WTC11 (cell line): ENCODE results near the gene SND1. TPM values are rescaled to one million over a fixed set of nuclear protein-coding genes. Genes with fewer than 3 reads are reported as not detected.

Source experiments
- ATAC-seq: fragments of 200-7000 bp; cut with Tn5 transposase; 2 replicates; pipeline ENCODE4 v1.10.0; 2021; ENCODE audit warnings: mild to moderate bottlenecking, moderate library complexity
- CTCF ChIA-PET: fragments of 300-600 bp; sonication (Branson Sonifier 250); formaldehyde crosslinking; loops from one replicate; lab custom pipeline; 2021; ENCODE audit warnings: antibody characterized with exemption; lab: Charles Lee
- POLR2A ChIA-PET: fragments of 350-600 bp; sonication (Branson Sonifier 250); formaldehyde crosslinking; loops from one replicate; lab custom pipeline; 2021; ENCODE audit warnings: antibody characterized with exemption; lab: Charles Lee
- DNase-seq: peaks from one replicate; pipeline ENCODE4 v3.0.0; 2021; ENCODE audit warnings: low spot score
- H3K27ac Mint-ChIP-seq: 2 replicates; pipeline ENCODE4 v1.8.0; 2021; ENCODE audit warnings: mixed read lengths
- H3K27me3 Mint-ChIP-seq: 2 replicates; pipeline ENCODE4 v1.8.0; 2021; ENCODE audit warnings: low read depth, mild to moderate bottlenecking, moderate library complexity, mixed read lengths
- H3K36me3 Mint-ChIP-seq: 2 replicates; pipeline ENCODE4 v1.8.0; 2021; ENCODE audit warnings: mixed read lengths
- H3K4me1 Mint-ChIP-seq: 2 replicates; pipeline ENCODE4 v1.8.0; 2022; ENCODE audit warnings: mixed read lengths
- H3K4me3 Mint-ChIP-seq: 2 replicates; pipeline ENCODE4 v1.8.0; 2021; ENCODE audit warnings: mild to moderate bottlenecking, moderate library complexity, mixed read lengths
- H3K9me3 Mint-ChIP-seq: 2 replicates; pipeline ENCODE4 v1.8.0; 2021; ENCODE audit warnings: mixed read lengths
- AFF4 ChIP-seq: sonication (generic); formaldehyde crosslinking; IDR thresholded peaks from 2 replicates; pipeline ENCODE4 v1.8.1; 2023; ENCODE audit warnings: mild to moderate bottlenecking, missing genetic modification reagents, borderline replicate concordance
- ATF6 ChIP-seq: sonication (generic); formaldehyde crosslinking; IDR thresholded peaks from 2 replicates; pipeline ENCODE4 v1.8.1; 2023; ENCODE audit warnings: mild to moderate bottlenecking, missing genetic modification reagents
- E2F1 ChIP-seq: sonication (generic); formaldehyde crosslinking; IDR thresholded peaks from 2 replicates; pipeline ENCODE4 v1.8.0; 2022; ENCODE audit warnings: mild to moderate bottlenecking, missing genetic modification reagents
- ELF4 ChIP-seq: sonication (generic); formaldehyde crosslinking; IDR thresholded peaks from 2 replicates; pipeline ENCODE4 v1.8.1; 2022; ENCODE audit warnings: low read depth, mild to moderate bottlenecking, moderate library complexity, missing genetic modification reagents
- EMX1 ChIP-seq: fragments of 250-450 bp; sonication (Bioruptor Pico); IDR thresholded peaks from 2 replicates; pipeline ENCODE4 v1.8.0; 2021; ENCODE audit warnings: mild to moderate bottlenecking
- ERG ChIP-seq: fragments of 250-450 bp; sonication (Bioruptor Pico); IDR thresholded peaks from 2 replicates; pipeline ENCODE4 v1.8.0; 2021; ENCODE audit warnings: mild to moderate bottlenecking
- ETV6 ChIP-seq: sonication (generic); formaldehyde crosslinking; IDR thresholded peaks from 2 replicates; pipeline ENCODE4 v1.8.1; 2022; ENCODE audit warnings: mild to moderate bottlenecking, missing genetic modification reagents
- FOXJ3 ChIP-seq: sonication (generic); formaldehyde crosslinking; IDR thresholded peaks from 2 replicates; pipeline ENCODE4 v1.9.0; 2021; ENCODE audit warnings: missing genetic modification reagents, mild to moderate bottlenecking, borderline replicate concordance
- HMGA2 ChIP-seq: fragments of 250-450 bp; sonication (Bioruptor Pico); IDR thresholded peaks from 2 replicates; pipeline ENCODE4 v1.4.0; 2021; ENCODE audit warnings: mild to moderate bottlenecking, moderate library complexity
- IRF1 ChIP-seq: sonication (generic); formaldehyde crosslinking; IDR thresholded peaks from 2 replicates; pipeline ENCODE4 v1.8.0; 2023; ENCODE audit warnings: missing genetic modification reagents
- MYBL2 ChIP-seq: sonication (generic); formaldehyde crosslinking; IDR thresholded peaks from 2 replicates; pipeline ENCODE4 v1.8.1; 2023; ENCODE audit warnings: mild to moderate bottlenecking, moderate library complexity, missing genetic modification reagents
- NR1H2 ChIP-seq: sonication (generic); formaldehyde crosslinking; IDR thresholded peaks from 2 replicates; pipeline ENCODE4 v1.9.0; 2021; ENCODE audit warnings: mild to moderate bottlenecking, moderate library complexity, missing genetic modification reagents
- OVOL2 ChIP-seq: fragments of 250-450 bp; sonication (Bioruptor Pico); IDR thresholded peaks from 2 replicates; pipeline ENCODE4 v1.9.0; 2021; ENCODE audit warnings: mild to moderate bottlenecking, borderline replicate concordance
- PRDM15 ChIP-seq: sonication (generic); formaldehyde crosslinking; IDR thresholded peaks from 2 replicates; pipeline ENCODE4 v1.8.0; 2022; ENCODE audit warnings: missing genetic modification reagents
- SMAD4 ChIP-seq: sonication (generic); formaldehyde crosslinking; IDR thresholded peaks from 2 replicates; pipeline ENCODE4 v1.8.0; 2022; ENCODE audit warnings: mild to moderate bottlenecking, missing genetic modification reagents
- STAT6 ChIP-seq: sonication (generic); formaldehyde crosslinking; conservative IDR thresholded peaks from 2 replicates; pipeline ENCODE4 v1.8.1; 2023; ENCODE audit warnings: mild to moderate bottlenecking, low read depth, missing genetic modification reagents, moderate library complexity
- total RNA-seq: library from RNA; stranded (reverse); gene quantifications from 3 replicates; pipeline ENCODE4 v1.2.3, GENCODE V29; 2021

The SND1 gene
- total RNA-seq, 1 experiment from 2014 or later = 261 TPM

- TF ChIP-seq NR1H2 (no peak), OVOL2 (CRISPR knock-in tag) (no peak), MYBL2 (CRISPR knock-in tag) (no peak), FOXJ3 (no peak), HMGA2 (CRISPR knock-in tag) (no peak), ELF4 (CRISPR knock-in tag) (no peak), ERG (CRISPR knock-in tag) (no peak), EMX1 (CRISPR knock-in tag) (no peak), STAT6 (CRISPR knock-in tag) (no peak), AFF4 (CRISPR knock-in tag) (no peak), ATF6 (no peak)
- peaks cover 15% of the 10 kb centered on the region for H3K27me3 Mint-ChIP-seq
- no peaks in the 10 kb centered on the region for H3K36me3 Mint-ChIP-seq
- DNase-seq (no peak), ATAC-seq (no peak)
- no peaks in the 10 kb centered on the region for H3K9me3 Mint-ChIP-seq
- H3K4me3 Mint-ChIP-seq = no peak overlapping the region
- CTCF ChIA-PET = interaction anchor here (0.8 to 4.4 kb wide), 8 partner anchors 8 to 245 kb away, joined by 3 to 58 read pairs (median 6); no protein-coding TSS in a partner anchor
- H3K4me1 Mint-ChIP-seq = peaks cover 12% of the 10 kb centered on the region
- POLR2A ChIA-PET = no interaction called here
- H3K27ac Mint-ChIP-seq = no peak overlapping the region
Observed at GRCh38 chr7:128037081-128037480, 385.1 kb downstream of the SND1 start.

- CTCF ChIA-PET = interaction anchor here (0.5 to 4.4 kb wide), 9 partner anchors 18 to 245 kb away, joined by 3 to 58 read pairs (median 3); no protein-coding TSS in a partner anchor
- Mint-ChIP-seq H3K27ac (no peak overlapping the region), H3K9me3 (no peaks in the 10 kb centered on the region)
- TF ChIP-seq ETV6 (no peak), OVOL2 (CRISPR knock-in tag) (no peak), SMAD4 (CRISPR knock-in tag) (no peak), ERG (CRISPR knock-in tag) (no peak), PRDM15 (CRISPR knock-in tag) (no peak), IRF1 (CRISPR knock-in tag) (no peak), E2F1 (CRISPR knock-in tag) (no peak)
Observed at GRCh38 chr7:128037880-128038619, 386.1 kb downstream of the SND1 start.

More at GRCh38 chr7:128037880-128038619, 386.1 kb downstream of the SND1 start:
- POLR2A ChIA-PET = no interaction called here
- no peak for DNase-seq
- Mint-ChIP-seq H3K4me1 (peaks cover 12% of the 10 kb centered on the region), H3K27me3 (peaks cover 10% of the 10 kb centered on the region), H3K36me3 (no peaks in the 10 kb centered on the region), H3K4me3 (no peak overlapping the region)
- no peak for ATAC-seq
